B cell (primary cell): ENCODE data around the gene ZNF354B. TPM values are rescaled to one million over a fixed set of nuclear protein-coding genes. Genes with fewer than 3 reads are reported as not detected.

Experiments used
- ATAC-seq: fragments of 200-7000 bp; cut with Tn5 transposase; one replicate; pipeline ENCODE4 v1.10.0; 2021; ENCODE audit warnings: low read depth, mild to moderate bottlenecking, moderate number of reproducible peaks, moderate library complexity
- CTCF ChIA-PET: fragments of 350-600 bp; sonication (Branson Sonifier 250); formaldehyde crosslinking; loops from one replicate; lab custom pipeline; 2021; ENCODE audit warnings: antibody characterized with exemption, inconsistent platforms; lab: Charles Lee
- POLR2A ChIA-PET: fragments of 350-600 bp; sonication (Branson Sonifier 250); formaldehyde crosslinking; loops from one replicate; lab custom pipeline; 2021; ENCODE audit warnings: antibody characterized with exemption; lab: Charles Lee
- DNase-seq: peaks from one replicate; pipeline ENCODE4 v3.0.0; 2013
- H2AFZ ChIP-seq: 2 replicates; pipeline ENCODE4 v1.6.1; 2012; ENCODE audit warnings: mild to moderate bottlenecking, low read depth, low read length; ENCODE audit not compliant: insufficient read depth, poor library complexity, severe bottlenecking
- H3K27ac ChIP-seq, 2 donors: 1 replicate in 1 of 2; 2 replicates in 1 of 2; pipeline ENCODE4 v1.5.1; 2012 to 2013; ENCODE audit warnings: low read length in 2 of 2, mild to moderate bottlenecking in 2 of 2, moderate library complexity in 1 of 2
- H3K27me3 ChIP-seq, 4 experiments: fragments of 200-600 bp in 1 of 4; sonication (generic) in 1 of 4; replicated peaks in 1 of 4; 1 replicate in 2 of 4; 2 replicates in 2 of 4; pipeline versions ENCODE4 v1.6.1 to v1.7.0; 2013 to 2016; ENCODE audit warnings: low read length in 3 of 4, mild to moderate bottlenecking in 2 of 4, mixed read lengths in 1 of 4, moderate library complexity in 1 of 4; ENCODE audit not compliant: insufficient read depth in 4 of 4, control insufficient read depth in 3 of 4; ENCODE audit errors: control extremely low read depth in 1 of 4
- H3K36me3 ChIP-seq, 2 experiments: replicated peaks in 1 of 2; 1 replicate in 1 of 2; 2 replicates in 1 of 2; pipeline versions ENCODE4 v1.6.1 to v1.7.1; 2013; ENCODE audit warnings: low read length in 1 of 2; ENCODE audit not compliant: insufficient read depth in 2 of 2, control insufficient read depth in 1 of 2; ENCODE audit errors: control extremely low read depth in 1 of 2, extremely low read depth in 1 of 2
- H3K4me1 ChIP-seq, 2 donors: fragments of 200-600 bp in 1 of 2; sonication (generic) in 1 of 2; 1 replicate in 1 of 2; 2 replicates in 1 of 2; pipeline versions ENCODE4 v1.5.1 to v1.6.1; 2013 to 2017; ENCODE audit warnings: low read length in 2 of 2; ENCODE audit not compliant: control insufficient read depth in 2 of 2, insufficient read depth in 2 of 2
- H3K4me2 ChIP-seq: replicated peaks from 2 replicates; pipeline ENCODE3; 2012; ENCODE audit warnings: mild to moderate bottlenecking, low read depth, low read length; ENCODE audit not compliant: poor library complexity, severe bottlenecking
- H3K4me3 ChIP-seq, 5 experiments: fragments of 200-600 bp in 1 of 5; sonication (generic) in 1 of 5; 1 replicate in 3 of 5; 2 replicates in 2 of 5; pipeline versions ENCODE4 v1.5.1 to v1.7.0; 2011 to 2016; ENCODE audit warnings: low read length in 4 of 5, mild to moderate bottlenecking in 4 of 5, low read depth in 2 of 5, control low read depth in 1 of 5, moderate library complexity in 1 of 5; ENCODE audit not compliant: insufficient read depth in 1 of 5; ENCODE audit errors: control extremely low read depth in 1 of 5, extremely low read depth in 1 of 5
- H3K79me2 ChIP-seq: fragments of 200-600 bp; sonication (generic); one replicate; pipeline ENCODE4 v1.6.0; 2016; ENCODE audit warnings: low read length; ENCODE audit not compliant: control insufficient read depth, insufficient read depth
- H3K9ac ChIP-seq: fragments of 200-600 bp; sonication (generic); 2 replicates; pipeline ENCODE4 v1.6.1; 2017; ENCODE audit warnings: mild to moderate bottlenecking, low read length, moderate library complexity
- H3K9me3 ChIP-seq, 3 donors: one replicate each; pipeline versions ENCODE4 v1.6.1 to v1.7.1; 2013; ENCODE audit warnings: low read length in 2 of 3; ENCODE audit not compliant: control insufficient read depth in 2 of 3, insufficient read depth in 1 of 3; ENCODE audit errors: control extremely low read depth in 1 of 3
- H4K20me1 ChIP-seq: 2 replicates; pipeline ENCODE4 v1.6.0; 2012; ENCODE audit warnings: mild to moderate bottlenecking, low read length; ENCODE audit not compliant: insufficient read depth, control insufficient read depth, poor library complexity, severe bottlenecking
- H3K27ac Mint-ChIP-seq: one replicate; pipeline ENCODE4 v1.8.0; 2021; ENCODE audit warnings: mixed read lengths
- H3K27me3 Mint-ChIP-seq: one replicate; pipeline ENCODE4 v1.8.0; 2021; ENCODE audit warnings: mixed read lengths
- H3K4me1 Mint-ChIP-seq: one replicate; pipeline ENCODE4 v1.8.0; 2021; ENCODE audit warnings: mixed read lengths
- H3K4me3 Mint-ChIP-seq: one replicate; pipeline ENCODE4 v1.8.0; 2021; ENCODE audit warnings: mixed read lengths
- H3K9me3 Mint-ChIP-seq: one replicate; pipeline ENCODE4 v1.8.0; 2022; ENCODE audit warnings: mixed read lengths; ENCODE audit not compliant: insufficient read depth
- CTCF ChIP-seq: fragments of 200-600 bp; IDR thresholded peaks from one replicate; pipeline ENCODE4 v1.8.0; 2022; ENCODE audit warnings: antibody characterized with exemption, mild to moderate bottlenecking
- EZH2 ChIP-seq: IDR thresholded peaks from 2 replicates; pipeline ENCODE4 v1.6.1; 2012; ENCODE audit warnings: borderline replicate concordance, low read depth, mild to moderate bottlenecking, moderate library complexity, low read length; ENCODE audit not compliant: insufficient read depth, poor library complexity, severe bottlenecking
- WGBS: methylation state at CpG from one replicate; pipeline ENCODE4 v1.1.5; 2013; ENCODE audit warnings: missing lambda C conversion rate; ENCODE audit not compliant: insufficient coverage; 5-methylcytosine and 5-hydroxymethylcytosine counted together
- intact Hi-C: fragments of 100-400 bp; cut with micrococcal nuclease; formaldehyde crosslinking; loops from one replicate; pipeline ENCODE4 v1.10.0; 2022
- polyA minus RNA-seq: library from RNA; depleted of rRNA, polyadenylated mRNA; stranded (reverse); fragments of >200 nt; gene quantifications from 2 replicates; pipeline ENCODE4 v1.2.3, GENCODE V29; 2012
- polyA plus RNA-seq: library from polyadenylated mRNA; depleted of rRNA; stranded (reverse); fragments of >200 nt; gene quantifications from 2 replicates; pipeline ENCODE4 v1.2.3, GENCODE V29; 2012
- total RNA-seq, 2 donors: library from RNA; stranded (reverse); fragments of 120-200 nt in 1 of 2; gene quantifications; 1 replicate in 1 of 2; 2 replicates in 1 of 2; pipeline versions ENCODE4 v1.2.3 to v1.2.4, GENCODE V29; 2013 to 2022

The ZNF354B gene
- 34.6 and 37.5 TPM in 2 replicates for total RNA-seq
- total RNA-seq (2013): 22.2 TPM
- 17.1 and 19.5 TPM in 2 replicates for polyA plus RNA-seq
- polyA minus RNA-seq: 7.4 and 15.4 TPM in 2 replicates

GRCh38 chr5:178859625-178860521 lies at the start of gene ZNF354B:
Gene ZNF354B, plus strand, starts transcription at chr5:178859953. Its CDS starts 1,095 bp downstream, at chr5:178861048.
- peaks cover 4 to 9% of the 10 kb centered on the region in 2 donors for H3K4me1 ChIP-seq
- peaks cover 0 to 7% of the 10 kb centered on the region in 2 experiments for H3K36me3 ChIP-seq
- WGBS: under 1% methylated on average over 81 of the region's 86 CpGs
- ATAC-seq (peak; percentile 97), DNase-seq (peak; percentile 90)
- ChIA-PET POLR2A (interaction anchor here (0.7 to 1.0 kb wide), 2 partner anchors 129 to 200 kb away, joined by 3 read pairs; partner anchors contain the start of genes ZNF354A and ZNF354C), CTCF (interaction anchor here (1.3 to 1.9 kb wide), 3 partner anchors 15 to 200 kb away, joined by 4 to 26 read pairs (median 4); partner anchors contain the start of genes ZNF354A and ZNF354C)
- peaks cover 22% of the 10 kb centered on the region for H3K4me1 Mint-ChIP-seq
- peaks cover 22% of the 10 kb centered on the region for H3K79me2 ChIP-seq
- peak within 1 kb of the TSS; percentile 92 for H3K4me2 ChIP-seq
- H3K9ac ChIP-seq: peak within 1 kb of the TSS; percentile 84
- intact Hi-C loops: loop anchor here (1.0 to 2.0 kb wide), 5 partner anchors 35 to 627 kb away; partner anchors contain the start of genes PHYKPL, ZFP2, ZNF354A and ZNF879
- H3K4me3 Mint-ChIP-seq: peak within 1 kb of the TSS; percentile 93
- H3K27ac ChIP-seq: peak within 1 kb of the TSS; percentile 16 to 71
- peaks cover 0 to 5% (median 0%) of the 10 kb centered on the region in 4 experiments for H3K27me3 ChIP-seq
- no peaks in the 10 kb centered on the region for H4K20me1 ChIP-seq
- H3K9me3 ChIP-seq: no peaks in the 10 kb centered on the region
- no peak for TF ChIP-seq EZH2
- TF ChIP-seq CTCF: no peak
- peak within 1 kb of the TSS; percentile 90 for H3K27ac Mint-ChIP-seq
- peak within 1 kb of the TSS; percentile 38 to 81 (median 67) for H3K4me3 ChIP-seq
- no peaks in the 10 kb centered on the region for H3K9me3 Mint-ChIP-seq
- H3K27me3 Mint-ChIP-seq: peaks cover 4% of the 10 kb centered on the region
- H2AFZ ChIP-seq: peak within 1 kb of the TSS; percentile 93
